Activated naive CD4-positive, alpha-beta T cell treated with anti-CD3 and anti-CD28 coated beads, Interleukin-2, amount 50 U/mL, for 72 hours (primary cell): ENCODE measurements around the gene RHOJ. TPM values are rescaled to one million over a fixed set of nuclear protein-coding genes. Genes with fewer than 3 reads are reported as not detected.

Experiments used
- ATAC-seq, 2 donors: fragments of 150-1000 bp; cut with Tn5 transposase; 2 replicates each; pipeline ENCODE4 v1.10.0; 2021; ENCODE audit warnings: mild to moderate bottlenecking in 2 of 2, moderate library complexity in 2 of 2
- DNase-seq, 2 donors: peaks; one replicate each; pipeline ENCODE4 v3.0.0; 2021 to 2022; ENCODE audit warnings: low spot score in 2 of 2
- H3K27ac Mint-ChIP-seq, 2 donors: one replicate each; pipeline ENCODE4 v1.8.0; 2022; ENCODE audit warnings: mild to moderate bottlenecking in 2 of 2, mixed read lengths in 2 of 2
- H3K36me3 Mint-ChIP-seq, 2 donors: one replicate each; pipeline ENCODE4 v1.8.0; 2022; ENCODE audit warnings: mixed read lengths in 2 of 2
- H3K9me3 Mint-ChIP-seq, 2 donors: one replicate each; pipeline ENCODE4 v1.8.0; 2022; ENCODE audit warnings: mixed read lengths in 2 of 2
- total RNA-seq, 2 donors: library from RNA; stranded (reverse); gene quantifications; one replicate each; pipeline ENCODE4 v1.2.3, GENCODE V29; 2022

Gene RHOJ
- total RNA-seq, 2 donors from 2014 or later, result not detected

GRCh38 chr14:63200035-63200740 lies 4.1 kb upstream of the RHOJ start:
- Mint-ChIP-seq H3K9me3 (peaks cover 0 to 4% of the 10 kb centered on the region in 2 donors), H3K36me3 (no peaks in the 10 kb centered on the region), H3K27ac (no peak overlapping the region)
- no peak for DNase-seq
- ATAC-seq, result no peak

- ATAC-seq, result no peak
- Mint-ChIP-seq H3K9me3 (peaks cover 0 to 3% of the 10 kb centered on the region in 2 donors), H3K27ac (no peak overlapping the region), H3K36me3 (no peaks in the 10 kb centered on the region)
- no peak for DNase-seq
These were observed 3.5 kb upstream of the RHOJ start for GRCh38 chr14:63200767-63201166.

GRCh38 chr14:63203015-63203414 lies 1.2 kb upstream of the RHOJ start:
- ATAC-seq (no peak), DNase-seq (no peak)
- H3K9me3 Mint-ChIP-seq, result no peaks in the 10 kb centered on the region
- H3K36me3 Mint-ChIP-seq, result no peaks in the 10 kb centered on the region
- H3K27ac Mint-ChIP-seq, result no peak overlapping the region

GRCh38 chr14:63203618-63204406 lies 431 bp upstream of the RHOJ start:
- DNase-seq, result no peak

GRCh38 chr14:63205044-63205575 lies 867 bp downstream of the RHOJ start:
- DNase-seq (no peak), ATAC-seq (no peak)
- no peak overlapping the region for H3K27ac Mint-ChIP-seq
- no peaks in the 10 kb centered on the region for H3K9me3 Mint-ChIP-seq
- no peaks in the 10 kb centered on the region for H3K36me3 Mint-ChIP-seq

More at GRCh38 chr14:63203618-63204406, 431 bp upstream of the RHOJ start:
- H3K9me3 Mint-ChIP-seq, result no peaks in the 10 kb centered on the region
- ATAC-seq, result no peak
- no peak overlapping the region for H3K27ac Mint-ChIP-seq
- H3K36me3 Mint-ChIP-seq, result no peaks in the 10 kb centered on the region

DNA sequence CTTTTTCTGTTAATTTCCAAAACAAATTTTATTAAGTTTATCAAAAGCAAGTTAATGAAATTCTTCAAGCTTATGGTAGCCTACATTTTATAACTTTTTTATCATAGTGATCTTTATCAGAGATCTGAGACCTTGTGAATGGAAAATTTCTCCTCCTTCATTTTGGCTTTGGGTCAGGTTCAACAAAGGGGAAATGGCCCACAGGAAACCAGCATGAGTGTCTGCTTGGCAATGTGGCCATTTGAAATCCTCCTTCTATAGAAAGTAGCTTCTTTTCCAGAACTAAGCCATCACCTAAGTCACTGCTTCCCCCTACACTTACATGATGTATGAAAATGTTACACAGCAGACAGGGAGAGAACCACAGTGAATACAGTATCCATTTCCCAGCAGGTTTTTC lies 1.6 kb downstream of the RHOJ start:
- no peak for ATAC-seq
- H3K36me3 Mint-ChIP-seq, result no peaks in the 10 kb centered on the region
- DNase-seq, result no peak
- H3K27ac Mint-ChIP-seq, result no peak overlapping the region
- no peaks in the 10 kb centered on the region for H3K9me3 Mint-ChIP-seq

GRCh38 chr14:63209160-63209559 lies 4.9 kb downstream of the RHOJ start:
- Mint-ChIP-seq H3K9me3 (no peaks in the 10 kb centered on the region), H3K36me3 (no peaks in the 10 kb centered on the region), H3K27ac (no peak overlapping the region)
- ATAC-seq, result no peak
- no peak for DNase-seq

DNA sequence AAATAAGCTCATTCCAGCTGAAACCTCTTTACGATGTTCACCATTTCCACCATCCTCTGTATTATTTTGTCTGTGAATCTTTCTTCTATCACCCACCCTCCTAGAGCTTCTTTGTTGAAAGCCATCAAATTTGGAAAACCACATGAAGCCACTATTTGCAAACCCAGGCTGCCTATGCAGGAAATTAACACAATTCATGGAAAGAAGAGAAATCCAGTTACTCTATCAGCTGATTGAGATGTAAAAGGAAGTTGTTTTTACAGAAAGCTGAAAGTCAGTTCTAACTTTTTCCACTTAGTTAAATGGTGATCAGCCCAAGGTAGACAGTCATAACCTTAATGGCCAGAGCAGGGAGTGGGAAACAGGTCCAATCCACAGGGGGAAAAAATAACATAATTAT lies 6.6 kb downstream of the RHOJ start:
- H3K27ac Mint-ChIP-seq, result no peak overlapping the region
- H3K9me3 Mint-ChIP-seq, result no peaks in the 10 kb centered on the region
- H3K36me3 Mint-ChIP-seq, result no peaks in the 10 kb centered on the region

GRCh38 chr14:63212209-63212608 lies 8.0 kb downstream of the RHOJ start:
- no peaks in the 10 kb centered on the region for H3K36me3 Mint-ChIP-seq
- H3K27ac Mint-ChIP-seq, result no peak overlapping the region
- DNase-seq (no peak), ATAC-seq (no peak)
- H3K9me3 Mint-ChIP-seq, result no peaks in the 10 kb centered on the region

More for the DNA sequence above, 6.6 kb downstream of the RHOJ start:
- ATAC-seq (no peak), DNase-seq (no peak)

GRCh38 chr14:63212776-63213500 lies 8.7 kb downstream of the RHOJ start:
- DNase-seq (no peak), ATAC-seq (no peak)
- Mint-ChIP-seq H3K27ac (no peak overlapping the region), H3K9me3 (no peaks in the 10 kb centered on the region), H3K36me3 (no peaks in the 10 kb centered on the region)

GRCh38 chr14:63214417-63215196 lies 10.4 kb downstream of the RHOJ start:
- Mint-ChIP-seq H3K27ac (no peak overlapping the region), H3K9me3 (no peaks in the 10 kb centered on the region), H3K36me3 (no peaks in the 10 kb centered on the region)
- DNase-seq, result no peak
- no peak for ATAC-seq

- Mint-ChIP-seq H3K9me3 (no peaks in the 10 kb centered on the region), H3K36me3 (no peaks in the 10 kb centered on the region), H3K27ac (no peak overlapping the region)
- ATAC-seq (no peak), DNase-seq (no peak)
These were observed 16.3 kb downstream of the RHOJ start for GRCh38 chr14:63220526-63220925.

GRCh38 chr14:63223596-63223995 lies 19.4 kb downstream of the RHOJ start:
- H3K9me3 Mint-ChIP-seq, result no peaks in the 10 kb centered on the region
- H3K36me3 Mint-ChIP-seq, result no peaks in the 10 kb centered on the region
- DNase-seq (no peak), ATAC-seq (no peak)
- no peak overlapping the region for H3K27ac Mint-ChIP-seq

- Mint-ChIP-seq H3K9me3 (no peaks in the 10 kb centered on the region), H3K27ac (no peak overlapping the region), H3K36me3 (no peaks in the 10 kb centered on the region)
- no peak for DNase-seq
- ATAC-seq, result no peak
These were observed 20.0 kb downstream of the RHOJ start for GRCh38 chr14:63224196-63224595.

DNA sequence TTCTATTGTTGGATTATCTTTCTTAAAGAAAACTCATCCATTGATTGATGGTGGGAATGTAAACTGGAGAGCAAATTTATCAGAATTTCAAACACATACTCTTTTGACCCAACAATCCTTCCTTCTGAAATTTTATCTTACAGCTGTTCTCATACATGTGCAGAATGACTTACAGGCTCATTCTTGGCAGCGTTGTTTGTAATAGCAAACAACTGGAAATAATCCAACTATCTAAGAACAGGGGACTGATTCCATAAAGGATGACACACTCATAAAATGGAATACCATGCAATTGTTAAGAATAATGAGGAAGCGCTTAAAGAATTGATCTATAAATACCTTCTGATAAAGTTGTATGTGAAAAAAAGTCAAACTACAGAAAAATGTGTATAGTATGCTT lies 24.0 kb downstream of the RHOJ start:
- Mint-ChIP-seq H3K36me3 (no peaks in the 10 kb centered on the region), H3K27ac (no peak overlapping the region), H3K9me3 (no peaks in the 10 kb centered on the region)
- no peak for DNase-seq
- ATAC-seq, result no peak

GRCh38 chr14:63229330-63230059 lies 25.3 kb downstream of the RHOJ start:
- no peak overlapping the region for H3K27ac Mint-ChIP-seq
- no peaks in the 10 kb centered on the region for H3K9me3 Mint-ChIP-seq
- ATAC-seq, result no peak
- DNase-seq, result no peak
- H3K36me3 Mint-ChIP-seq, result no peaks in the 10 kb centered on the region
